GM10847 (cell line): ENCODE data around the gene MAPKBP1.

Experiments
- POLR2A ChIP-seq: IDR thresholded peaks from 2 replicates; pipeline ENCODE4 v1.6.1; 2011; ENCODE audit not compliant: insufficient read length; ENCODE audit errors: extremely low read depth

The MAPKBP1 gene

GRCh38 chr15:41850482-41851166 lies 76.3 kb downstream of the MAPKBP1 start:
- TF ChIP-seq POLR2A, result no peak

DNA sequence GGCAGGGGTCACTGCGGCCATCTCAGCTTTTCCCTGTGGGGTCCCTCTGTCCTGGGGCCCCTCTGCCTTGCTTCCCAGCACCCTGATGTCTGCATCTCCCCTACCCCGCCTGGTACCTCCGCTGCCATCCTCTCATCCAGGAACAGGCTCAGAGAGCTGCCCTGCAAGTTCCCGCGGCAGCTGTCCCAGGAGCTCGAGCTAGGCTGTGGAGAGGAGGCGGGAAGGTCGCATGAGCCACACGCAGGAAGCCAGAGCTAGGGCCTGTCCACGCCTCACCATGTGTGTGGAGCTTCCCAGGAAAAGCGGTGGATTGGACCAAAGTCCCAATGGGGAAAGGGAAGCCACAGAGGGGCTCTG lies 76.9 kb downstream of the MAPKBP1 start:
- TF ChIP-seq POLR2A, result no peak

- no peak for TF ChIP-seq POLR2A
These were observed 77.6 kb downstream of the MAPKBP1 start for GRCh38 chr15:41851755-41852370.

- no peak for TF ChIP-seq POLR2A
These were observed 78.7 kb downstream of the MAPKBP1 start for GRCh38 chr15:41852736-41853590.

GRCh38 chr15:41853831-41854230 lies 79.5 kb downstream of the MAPKBP1 start:
- TF ChIP-seq POLR2A, result no peak

- TF ChIP-seq POLR2A, result no peak
These were observed 80.2 kb downstream of the MAPKBP1 start for GRCh38 chr15:41854443-41854842.

DNA sequence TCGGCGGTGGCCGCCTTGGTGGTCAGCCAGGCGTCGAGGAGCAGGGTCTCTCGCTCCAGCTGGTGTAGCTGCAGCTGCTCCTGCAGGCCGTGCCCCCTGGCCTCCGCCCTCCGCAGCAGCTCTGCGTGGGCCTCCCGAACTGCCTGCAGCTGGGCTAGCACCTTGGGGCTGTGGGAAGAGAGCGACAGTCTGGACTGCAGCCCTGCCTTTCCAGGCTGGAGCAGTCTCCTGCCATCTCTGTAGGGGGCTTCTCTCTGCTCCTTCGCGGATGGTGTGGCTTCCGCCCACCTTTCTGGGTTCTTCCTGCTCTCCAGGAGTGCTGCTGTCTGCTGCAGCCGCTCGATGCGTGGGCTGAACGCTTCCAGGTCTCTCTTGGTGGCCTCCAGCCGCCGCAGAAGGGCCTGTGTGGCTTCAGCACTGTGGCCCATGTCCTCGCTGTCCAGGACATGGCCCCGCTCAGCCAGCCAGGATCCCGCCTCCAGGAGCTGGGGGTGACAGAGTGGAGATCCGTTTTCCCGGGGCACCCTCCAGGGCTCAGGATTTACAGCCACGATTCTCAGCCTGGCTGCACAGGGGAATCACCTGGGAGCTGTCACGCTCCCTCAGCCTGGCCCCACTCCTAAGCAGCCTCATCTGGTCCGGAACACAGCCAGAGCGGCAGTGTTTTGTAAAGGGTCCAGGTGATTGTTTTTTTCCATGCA lies 81.1 kb downstream of the MAPKBP1 start:
- TF ChIP-seq POLR2A, result no peak

- TF ChIP-seq POLR2A, result no peak
These were observed 82.0 kb downstream of the MAPKBP1 start for GRCh38 chr15:41856262-41856661.

DNA sequence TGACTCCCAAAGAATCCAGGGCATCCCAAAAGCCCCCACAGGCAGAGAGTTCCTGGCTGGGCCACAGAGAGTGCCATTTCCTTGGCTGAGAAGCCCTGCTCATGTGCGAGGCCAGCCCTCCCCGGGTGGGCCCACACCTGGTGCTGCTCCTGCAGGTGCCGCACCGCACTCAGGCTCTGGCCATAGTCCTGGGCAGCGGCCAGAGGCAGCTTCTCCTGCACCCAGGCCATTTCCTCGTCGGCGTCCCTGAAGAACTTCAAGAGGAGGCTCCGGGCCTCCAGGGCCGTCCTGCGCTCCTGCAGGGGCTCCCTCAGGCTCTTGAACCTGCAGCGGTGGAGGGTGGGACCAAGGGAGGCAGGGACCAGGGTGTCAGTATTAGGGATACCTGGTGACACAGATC lies 82.4 kb downstream of the MAPKBP1 start:
- TF ChIP-seq POLR2A, result no peak

DNA sequence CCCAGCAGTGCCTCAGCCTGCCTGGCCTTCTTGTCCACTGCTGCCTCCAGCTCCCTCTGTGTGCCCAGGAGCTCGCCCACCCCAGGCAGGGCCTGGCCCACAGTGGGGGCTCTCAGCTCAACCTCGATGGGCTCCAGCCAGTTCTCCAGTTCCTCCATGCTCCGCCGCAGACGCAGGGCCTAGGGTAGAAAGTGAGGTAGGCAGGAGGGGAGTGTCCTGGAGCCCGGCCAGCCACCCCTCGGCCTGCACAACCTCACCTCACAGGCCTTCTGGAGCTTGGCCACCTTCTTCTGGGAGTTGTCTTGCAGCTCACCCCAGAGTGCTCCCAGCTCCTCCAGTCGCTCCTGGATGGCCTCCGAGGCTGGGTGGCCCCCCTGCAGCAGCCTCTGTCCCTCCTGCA lies 83.0 kb downstream of the MAPKBP1 start:
- no peak for TF ChIP-seq POLR2A

GRCh38 chr15:41858756-41859155 lies 84.5 kb downstream of the MAPKBP1 start:
- no peak for TF ChIP-seq POLR2A

DNA sequence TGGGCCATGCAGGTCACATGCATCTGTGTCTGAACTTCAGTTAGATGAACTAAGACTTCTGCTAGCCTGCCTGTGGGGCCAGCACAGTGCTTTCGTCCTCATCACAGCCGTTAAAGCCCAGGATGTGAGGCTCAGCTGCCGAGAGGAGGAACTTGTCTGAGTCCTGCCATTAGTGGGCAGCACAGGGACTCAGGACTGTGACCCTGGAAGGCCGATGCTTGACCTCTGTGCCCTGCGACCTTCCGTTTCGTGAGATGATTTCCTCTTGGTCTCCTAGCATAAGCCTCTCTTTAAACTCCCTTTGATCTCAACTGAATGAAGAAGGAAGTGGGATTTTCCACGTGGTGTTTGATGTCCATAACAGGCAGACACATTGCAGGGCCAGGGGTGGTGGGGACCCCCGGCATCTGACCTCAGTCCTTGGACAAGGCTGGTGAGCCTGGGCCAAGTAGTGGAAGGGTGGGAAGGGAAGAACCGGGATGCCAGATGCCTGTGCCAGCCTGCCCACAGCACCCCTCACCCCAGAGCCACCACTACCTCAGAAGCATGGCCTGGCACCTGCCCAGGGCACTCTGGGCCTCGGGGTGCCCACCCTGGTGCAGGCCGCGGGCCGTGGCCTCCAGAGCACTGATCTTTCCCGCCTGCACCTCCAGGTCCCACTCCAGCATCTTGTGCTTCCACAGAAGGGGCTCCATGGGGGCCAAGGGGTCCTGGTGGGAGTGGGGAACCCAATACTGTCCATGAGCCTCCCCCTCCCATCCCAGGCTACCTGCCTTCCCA lies 86.0 kb downstream of the MAPKBP1 start:
- TF ChIP-seq POLR2A, result no peak

DNA sequence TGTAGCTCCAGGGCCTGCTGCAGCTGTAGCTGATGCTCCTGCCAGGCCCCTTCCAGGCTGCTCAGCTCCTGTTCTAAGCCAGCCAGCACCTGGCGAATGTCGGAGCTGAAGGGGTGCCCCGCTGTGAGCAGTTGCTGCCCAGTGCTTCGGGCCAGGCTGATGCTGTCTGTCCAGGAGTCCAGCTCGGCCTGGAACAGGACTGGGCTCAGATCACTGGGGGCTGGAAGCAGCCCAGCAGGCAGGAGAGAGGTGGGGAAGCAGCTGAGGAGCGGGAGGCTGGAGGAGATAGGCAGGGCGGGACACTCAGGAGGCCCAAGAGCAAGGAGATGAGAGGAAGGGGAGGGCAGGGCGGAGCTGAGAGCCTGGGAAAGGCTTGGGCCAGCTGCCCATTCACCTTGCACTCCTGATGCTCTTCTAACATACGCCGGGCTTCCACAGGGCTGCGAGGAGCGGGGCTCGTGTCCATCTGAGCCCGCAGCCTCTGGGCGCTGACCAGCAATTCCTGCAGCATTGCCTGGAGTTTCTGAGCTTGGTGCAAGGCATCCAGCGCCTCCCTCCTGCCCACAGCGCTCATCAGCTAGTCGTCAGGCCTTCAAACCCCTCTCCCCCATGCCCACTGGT lies 87.6 kb downstream of the MAPKBP1 start:
- no peak for TF ChIP-seq POLR2A

GRCh38 chr15:41862515-41863116 lies 88.3 kb downstream of the MAPKBP1 start:
- TF ChIP-seq POLR2A, result no peak

DNA sequence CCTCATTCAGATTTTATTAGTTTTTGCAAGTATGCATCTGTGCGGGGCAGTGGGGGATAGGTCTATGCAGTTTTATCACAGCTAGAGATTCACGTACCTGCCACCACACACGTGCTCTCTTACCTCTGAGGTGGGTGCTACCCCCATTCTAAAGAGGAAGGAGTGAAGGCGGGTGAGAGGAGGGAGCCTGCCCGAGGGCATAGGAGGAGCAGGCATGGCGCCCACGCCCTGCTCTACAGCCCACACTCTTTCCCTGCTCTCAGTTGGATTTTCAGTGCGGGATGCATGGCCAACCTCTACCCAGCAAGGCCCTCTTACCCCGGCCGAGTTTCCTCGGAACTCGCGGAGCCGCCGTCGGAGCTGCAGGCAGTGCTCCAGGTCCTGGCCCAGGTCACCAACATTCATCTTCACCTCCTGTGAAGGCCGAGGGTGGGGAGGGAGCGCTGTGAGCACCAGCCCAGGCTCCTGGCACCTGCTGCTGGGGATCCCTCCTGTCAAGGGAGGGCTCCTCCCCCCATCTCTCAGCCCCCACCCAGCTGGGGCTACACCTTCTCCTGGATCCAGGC lies 91.3 kb downstream of the MAPKBP1 start:
- TF ChIP-seq POLR2A, result no peak
